Right hindlimb (tissue), 1 donor: Measurements from ENCODE around the gene KIF5A.
"Not testable (repeated sequence)": the region's sequence is repeated elsewhere in the genome, so short reads cannot be mapped to it uniquely, and the experiment has no call there.

Source experiments
- DNase-seq: peaks from one replicate; pipeline ENCODE4 v3.0.0-alpha.2; 2018

Gene KIF5A

GRCh38 chr12:57585156-57585555, 35.3 kb downstream of the KIF5A start:
- no peak for DNase-seq

- no peak for DNase-seq
These were observed 36.3 kb downstream of the KIF5A start for GRCh38 chr12:57586128-57586527.

DNA sequence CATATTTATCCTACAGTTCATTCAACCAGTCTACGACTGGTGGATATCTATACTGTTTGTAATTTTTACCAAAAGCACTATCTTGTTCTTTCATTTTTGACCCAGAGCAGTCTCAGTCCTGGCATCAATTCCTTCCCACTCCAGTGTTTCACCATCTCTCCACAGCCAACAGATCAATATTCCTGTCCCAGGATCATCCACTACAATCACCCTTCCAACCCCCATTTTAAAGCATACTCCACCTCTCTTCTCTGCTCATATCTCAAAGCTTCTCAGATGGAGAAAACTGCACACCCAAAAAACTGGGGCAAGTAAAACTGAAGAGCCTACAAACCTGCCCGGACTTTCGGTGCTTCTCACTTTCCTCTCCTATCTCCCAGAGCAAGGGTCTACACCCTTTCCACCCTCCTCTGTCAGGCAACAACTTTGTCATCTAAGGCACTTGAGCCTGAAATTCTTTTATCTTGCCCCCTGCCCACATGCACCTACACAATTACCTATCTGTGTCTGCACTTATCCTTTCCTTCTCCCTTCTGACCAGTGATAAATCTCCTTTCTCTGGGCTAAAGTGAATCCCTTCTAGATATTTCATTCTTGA, 37.1 kb downstream of the KIF5A start:
- no peak for DNase-seq

DNA sequence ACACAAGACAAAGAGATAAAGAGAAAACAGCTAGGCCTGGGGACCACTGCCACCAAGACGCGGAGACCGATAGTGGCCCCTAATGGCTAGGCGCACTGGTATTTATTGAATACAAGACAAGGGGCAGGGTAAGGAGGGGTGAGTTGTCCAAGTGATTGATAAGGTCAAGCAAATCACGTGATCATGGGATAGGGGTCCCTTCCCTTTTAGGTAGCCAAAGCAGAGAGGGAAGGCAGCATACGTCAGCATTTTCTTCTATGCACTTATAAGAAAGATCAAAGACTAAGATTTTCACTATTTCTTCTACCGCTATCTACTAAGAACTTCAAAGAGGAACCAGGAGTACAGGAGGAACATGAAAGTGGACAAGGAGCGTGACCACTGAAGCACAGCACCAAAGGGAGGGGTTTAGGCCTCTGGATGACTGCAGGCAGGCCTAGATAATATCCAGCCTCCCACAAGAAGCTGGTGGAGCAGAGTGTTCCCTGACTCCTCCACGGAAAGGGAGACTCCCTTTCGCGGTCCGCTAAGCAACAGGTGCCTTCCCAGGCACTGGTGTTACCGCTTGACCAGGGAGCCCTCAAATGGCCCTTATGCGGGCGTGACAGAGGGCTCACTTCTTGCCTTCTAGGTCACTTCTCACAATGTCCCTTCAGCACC, 39.2 kb downstream of the KIF5A start:
- DNase-seq, result not testable (repeated sequence)

DNA sequence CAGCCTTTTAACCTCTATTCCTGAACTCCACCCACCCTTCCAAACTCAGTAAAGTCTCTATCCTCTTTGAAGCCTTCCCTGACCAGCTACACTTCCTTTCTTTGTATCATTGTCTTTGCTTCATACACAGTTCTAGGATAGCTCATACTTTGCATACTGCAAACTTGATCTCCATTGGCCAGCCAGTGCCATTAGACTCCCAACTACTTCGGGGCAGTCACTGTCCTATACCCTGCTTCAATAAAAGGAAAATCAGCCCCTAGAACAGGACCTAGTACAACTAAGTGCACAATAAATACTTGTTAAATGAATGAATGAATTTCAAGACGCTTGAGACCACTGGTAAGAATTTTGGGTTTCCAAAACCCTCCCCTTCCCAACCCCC, 40.6 kb downstream of the KIF5A start:
- no peak for DNase-seq

DNA sequence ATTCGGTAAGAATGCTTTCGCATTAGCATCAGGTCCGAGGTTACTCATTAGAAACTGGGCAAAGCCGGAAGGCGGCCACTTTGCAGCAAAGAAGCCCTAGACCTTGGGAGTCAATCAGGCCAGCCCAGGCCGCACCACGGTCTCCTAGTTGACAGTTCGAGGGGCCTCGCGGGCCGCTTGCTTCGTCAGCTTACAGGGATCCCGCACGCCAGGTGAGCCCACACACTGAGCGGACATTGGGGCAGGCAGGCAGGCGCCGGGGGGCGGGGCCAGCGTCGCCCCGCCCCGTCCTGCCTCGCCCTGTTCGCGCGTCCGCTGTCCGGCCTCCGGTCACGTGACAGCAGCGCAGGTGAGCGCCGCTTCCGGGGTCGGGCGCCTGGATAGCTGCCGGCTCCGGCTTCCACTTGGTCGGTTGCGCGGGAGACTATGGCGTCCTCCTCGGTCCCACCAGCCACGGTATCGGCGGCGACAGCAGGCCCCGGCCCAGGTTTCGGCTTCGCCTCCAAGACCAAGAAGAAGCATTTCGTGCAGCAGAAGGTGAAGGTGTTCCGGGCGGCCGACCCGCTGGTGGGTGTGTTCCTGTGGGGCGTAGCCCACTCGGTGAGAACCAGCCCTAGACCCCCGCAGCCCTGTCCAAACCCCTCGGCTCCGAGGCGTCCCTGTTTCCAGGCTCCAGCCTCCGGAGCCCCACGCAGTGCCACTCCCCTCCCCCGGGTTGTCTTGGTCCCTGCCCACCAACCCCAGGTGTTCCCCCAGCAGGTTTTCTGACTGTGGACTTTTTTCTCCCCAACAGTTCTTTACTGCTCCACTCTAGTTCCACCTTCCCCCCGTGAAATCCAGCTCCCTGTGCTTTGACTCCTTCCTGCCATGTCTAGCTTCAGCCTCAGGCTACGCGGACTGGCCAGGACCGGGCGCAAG, 41.3 kb downstream of the KIF5A start, which contains the start of gene PIP4K2C:
Gene PIP4K2C (plus strand): TSS at position 329 of the 918 bp plus-strand sequence. CDS start 98 bp downstream, at position 427.
- peak; percentile 75 for DNase-seq

DNA sequence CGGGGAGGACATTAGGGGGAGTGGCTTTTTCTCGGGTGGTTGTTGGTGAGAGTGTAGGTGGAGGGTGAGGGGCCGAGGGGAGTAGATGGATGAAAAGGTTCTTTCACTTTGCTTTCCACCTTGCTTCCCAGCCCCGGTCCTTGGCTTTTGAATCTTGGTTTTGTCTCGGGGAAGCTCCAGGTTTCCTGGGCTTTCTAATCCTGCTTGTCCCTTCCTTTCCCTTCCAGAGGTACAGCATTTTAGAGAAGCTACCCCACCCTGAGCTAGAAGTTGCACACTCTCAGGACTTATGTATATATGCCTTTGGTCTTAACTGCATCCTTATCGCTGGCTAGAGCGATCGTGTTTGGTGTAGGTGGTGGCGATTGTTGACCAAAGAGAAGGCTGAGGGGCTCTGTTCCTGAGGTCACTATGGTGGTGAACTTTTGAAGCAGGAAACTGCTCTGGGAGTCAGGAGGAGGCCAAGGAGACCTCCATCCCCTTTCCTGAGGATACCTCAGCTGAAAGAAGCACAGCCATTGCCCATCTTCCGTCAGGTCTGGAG, 42.0 kb downstream of the KIF5A start:
- no peak for DNase-seq

DNA sequence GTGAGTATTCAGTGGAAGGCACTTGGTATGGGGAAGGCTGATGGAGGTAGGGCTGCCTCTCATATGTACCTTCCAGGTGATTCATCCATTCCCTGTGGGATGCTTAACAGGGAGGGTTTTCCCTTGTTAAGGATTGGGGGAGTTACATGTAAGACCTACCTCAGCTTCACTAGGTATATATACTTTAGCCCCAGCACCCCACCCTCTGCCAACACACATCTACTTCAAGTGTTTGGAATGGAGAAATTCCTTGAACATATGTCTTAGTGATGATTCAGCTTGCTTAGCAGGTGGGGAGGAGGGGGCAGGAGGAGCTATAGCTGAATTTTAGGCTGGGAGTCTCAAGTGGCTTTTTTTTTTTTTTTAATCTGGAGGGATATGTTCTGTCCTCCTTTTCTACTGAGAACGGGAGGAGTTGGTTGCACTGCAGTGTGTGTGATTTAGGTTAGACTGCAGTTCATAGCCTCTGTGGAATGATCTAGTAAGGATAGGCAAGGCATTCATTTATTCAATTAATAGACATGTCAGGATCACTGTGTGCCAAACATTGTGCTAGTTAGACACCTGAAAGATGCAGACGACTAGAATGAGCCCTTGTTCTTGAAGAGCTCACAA, 42.8 kb downstream of the KIF5A start:
- no peak for DNase-seq

DNA sequence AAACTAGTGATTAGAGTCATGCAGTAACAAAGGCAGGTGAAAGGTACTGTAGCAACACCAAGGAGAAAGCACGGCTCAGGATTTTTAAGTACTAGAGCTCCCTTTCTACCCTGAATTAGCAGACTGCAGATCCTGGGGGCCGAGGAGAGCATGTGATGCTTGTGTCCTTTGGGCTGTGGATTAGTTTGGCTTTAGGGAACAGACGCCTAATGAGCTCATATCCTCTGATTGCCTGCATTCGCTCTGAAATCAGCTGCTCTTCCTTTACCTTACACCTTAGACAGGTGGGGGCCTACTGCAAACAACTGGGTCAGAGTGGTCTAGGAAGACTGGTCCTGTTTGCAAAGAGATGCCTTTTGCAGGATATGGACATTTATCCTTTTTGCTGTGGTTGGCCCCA, 43.3 kb downstream of the KIF5A start:
- DNase-seq, result no peak

DNA sequence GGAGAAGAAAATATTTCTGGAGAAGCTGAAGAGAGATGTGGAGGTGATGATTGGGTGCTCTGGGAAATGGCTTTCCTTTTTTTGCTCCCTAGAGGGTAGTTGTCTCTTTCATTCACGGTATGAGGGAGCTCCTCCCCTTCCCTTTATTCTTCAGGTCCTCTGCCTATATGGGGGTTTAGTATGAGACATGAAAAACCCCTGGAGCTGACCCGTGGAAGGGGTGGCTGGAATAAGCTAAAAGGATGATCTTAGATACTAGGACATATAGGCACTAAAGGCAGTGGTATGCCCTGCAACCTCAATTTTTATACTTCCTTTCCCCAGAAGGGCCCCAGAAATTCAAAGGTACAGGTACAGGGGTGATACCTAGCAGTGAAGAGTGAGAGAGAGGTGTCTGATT, 50.6 kb downstream of the KIF5A start:
- DNase-seq, result no peak

GRCh38 chr12:57602544-57602943, 52.7 kb downstream of the KIF5A start:
- no peak for DNase-seq

- no peak for DNase-seq
These were observed 53.5 kb downstream of the KIF5A start for GRCh38 chr12:57603324-57603723.

- peak; percentile 89 for DNase-seq
These were observed 54.1 kb downstream of the KIF5A start for GRCh38 chr12:57603815-57604453.

GRCh38 chr12:57604454-57604991, 54.7 kb downstream of the KIF5A start, which contains the start of gene DTX3:
Gene DTX3, plus strand, starts transcription at chr12:57604824. Its CDS starts 1,694 bp downstream, at chr12:57606518.
- peak; percentile 69 for DNase-seq

DNA sequence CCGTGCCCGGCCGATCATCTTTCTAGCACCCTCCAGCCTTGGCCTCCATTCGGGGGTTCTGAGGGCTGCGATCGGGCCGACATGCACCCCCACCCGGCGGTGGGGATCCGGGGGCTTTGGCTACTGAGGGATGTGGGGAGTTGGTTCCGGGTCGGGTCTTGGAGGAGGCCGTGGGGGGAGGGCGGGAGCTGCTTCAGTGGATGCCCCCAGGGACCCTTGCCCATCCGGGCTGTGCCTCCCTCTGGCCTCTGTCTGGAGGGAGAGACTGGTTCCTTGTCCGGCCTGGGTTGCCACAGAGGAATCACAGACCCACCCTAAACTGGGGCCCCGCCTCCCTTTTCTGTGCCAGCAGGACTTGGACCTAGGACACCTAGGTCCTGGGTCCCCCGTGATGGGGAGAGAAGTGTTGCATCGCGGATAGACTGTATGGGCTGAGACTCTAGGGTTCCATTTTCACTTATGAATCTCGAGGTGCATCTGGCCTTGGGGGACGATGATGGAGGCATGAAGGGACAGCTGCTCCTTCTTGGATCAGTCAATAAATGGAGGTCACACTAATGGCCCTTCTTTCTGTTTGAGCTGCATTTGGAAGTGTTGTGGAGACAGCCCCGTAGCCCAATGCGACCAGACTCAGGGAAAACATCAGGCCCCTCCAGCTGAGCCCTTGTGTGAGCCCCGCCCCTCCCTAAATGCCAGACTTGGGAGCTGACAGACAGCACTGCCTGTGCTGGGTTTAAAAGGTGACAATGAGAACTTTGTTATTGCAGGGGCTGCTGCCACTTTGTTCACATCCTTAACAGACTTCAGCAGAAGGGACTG, 55.4 kb downstream of the KIF5A start:
- peak; percentile 63 for DNase-seq

- no peak for DNase-seq
These were observed 56.0 kb downstream of the KIF5A start for GRCh38 chr12:57605811-57606311.

DNA sequence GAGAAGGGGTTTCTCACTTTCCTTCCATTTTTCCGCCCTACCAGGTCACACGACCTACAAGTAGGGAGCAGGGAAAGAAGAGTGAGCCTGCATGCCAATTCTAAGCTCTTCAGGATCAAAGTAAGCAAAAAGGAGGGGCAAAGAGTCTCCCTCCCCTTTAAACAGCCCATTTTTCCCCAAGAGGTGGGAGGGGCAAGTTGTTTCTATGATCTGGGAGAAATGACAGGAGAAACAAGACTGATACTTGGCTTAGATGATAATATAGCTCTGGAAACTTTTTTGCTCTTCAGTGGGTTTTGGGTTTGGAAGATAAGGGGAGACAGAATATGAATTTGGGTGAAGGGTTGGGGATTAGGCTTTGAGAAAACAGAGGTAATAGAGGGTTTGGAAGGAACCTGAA, 56.6 kb downstream of the KIF5A start:
- DNase-seq, result no peak

GRCh38 chr12:57606821-57607220, 57.0 kb downstream of the KIF5A start:
- no peak for DNase-seq

DNA sequence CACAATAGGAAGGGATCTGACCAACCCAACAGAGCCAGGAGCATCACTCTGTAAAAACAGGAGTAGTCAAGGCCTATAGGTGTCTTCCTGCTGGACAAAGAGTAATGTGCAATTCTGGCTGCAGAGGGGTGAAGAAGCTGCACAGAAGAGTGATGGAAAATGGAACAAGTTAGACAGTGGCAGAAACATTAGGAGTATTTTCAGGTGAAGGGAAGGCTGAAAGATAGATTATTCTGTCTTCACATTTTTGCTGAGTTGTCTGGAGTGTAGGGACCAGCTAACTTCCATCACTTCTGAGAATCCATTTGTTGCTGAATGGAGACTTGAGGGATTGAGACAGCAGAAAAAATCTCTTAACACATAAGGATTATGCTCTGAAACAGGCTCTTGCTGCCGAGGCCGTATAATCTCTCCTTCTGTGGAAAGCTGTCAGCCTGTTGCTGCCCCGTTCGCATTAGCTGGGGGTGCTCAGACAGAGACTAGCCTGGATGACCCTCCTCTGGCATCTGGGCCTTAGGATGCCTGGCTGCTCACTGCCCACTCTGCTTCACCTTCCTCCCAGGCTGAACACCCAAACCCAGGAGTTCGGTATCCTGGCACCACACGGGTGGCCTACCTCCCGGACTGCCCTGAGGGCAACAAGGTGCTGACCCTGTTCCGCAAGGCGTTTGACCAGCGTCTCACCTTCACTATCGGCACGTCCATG, 58.3 kb downstream of the KIF5A start:
- no peak for DNase-seq

DNA sequence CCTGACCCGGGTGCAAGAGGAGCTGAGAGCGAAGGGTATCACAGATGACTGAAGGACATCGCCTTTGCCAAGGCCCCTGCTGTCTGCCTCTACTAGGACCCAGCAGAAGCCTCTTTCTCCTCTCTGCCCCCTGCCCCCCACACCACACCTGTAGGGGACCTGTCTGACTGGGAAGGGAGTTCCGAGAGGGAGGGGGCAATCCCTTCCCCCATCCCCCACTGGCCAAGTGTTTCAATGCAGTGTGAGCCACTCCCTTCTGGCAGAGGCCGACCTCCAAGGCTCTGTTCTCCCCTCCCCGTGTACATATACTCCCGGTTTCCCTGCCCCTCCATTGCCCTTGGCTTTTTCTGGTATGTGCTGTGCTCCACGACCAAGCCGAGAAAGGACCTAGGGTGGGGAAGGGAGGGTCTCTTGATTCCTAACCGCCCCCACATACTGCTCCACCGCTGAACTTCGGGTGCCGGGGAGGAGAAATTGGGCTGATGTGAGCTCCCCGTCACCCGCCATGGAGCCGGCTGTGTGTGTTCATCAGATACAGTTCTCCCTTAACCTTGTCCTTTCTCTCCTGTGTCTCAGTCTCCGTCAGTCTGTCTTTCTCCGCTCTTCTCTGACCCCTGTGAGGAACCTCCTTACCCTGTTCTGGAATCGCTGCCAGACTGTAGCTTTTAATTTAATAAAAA, 59.4 kb downstream of the KIF5A start:
- DNase-seq, result peak; percentile 52
